Stimulated activated CD4-positive, alpha-beta T cell treated with anti-CD3 and anti-CD28 coated beads, Interleukin-1b, Interleukin-23, amount 100 ng/mL, for 24 hours (primary cell): ENCODE data around the gene ZNF280A.
"Not testable (repeated sequence)": the region's sequence is repeated elsewhere in the genome, so short reads cannot be mapped to it uniquely, and the experiment has no call there.

Experiments
- DNase-seq, 4 experiments: peaks; one replicate each; pipeline ENCODE4 v3.0.0-alpha.2; 2020; ENCODE audit warnings: low read depth in 4 of 4, low spot score in 1 of 4

The ZNF280A gene

GRCh38 chr22:22513619-22514018 is 6.5 kb downstream of the ZNF280A start:
- no peak for DNase-seq

- no peak for DNase-seq
Measured at GRCh38 chr22:22512951-22513350, 7.1 kb downstream of the ZNF280A start.

- not testable (repeated sequence) for DNase-seq
Measured at GRCh38 chr22:22510833-22511232, 9.2 kb downstream of the ZNF280A start.

GRCh38 chr22:22509912-22510311 is 10.2 kb downstream of the ZNF280A start:
- not testable (repeated sequence) for DNase-seq

GRCh38 chr22:22508274-22509176 is 11.5 kb downstream of the ZNF280A start, which contains the start of gene ZNF280B:
TSS of gene ZNF280B (minus strand) at chr22:22508742. CDS start at chr22:22489398, 19,344 bp downstream.
- DNase-seq, result peak; percentile 54 to 75 (median 68)

GRCh38 chr22:22507743-22508273 is 12.3 kb downstream of the ZNF280A start:
- no peak for DNase-seq

GRCh38 chr22:22506736-22507135 is 13.3 kb downstream of the ZNF280A start:
- no peak for DNase-seq

GRCh38 chr22:22498267-22498666 is 21.8 kb downstream of the ZNF280A start:
- DNase-seq, result no peak

GRCh38 chr22:22491589-22491988 is 28.5 kb downstream of the ZNF280A start:
- not testable (repeated sequence) for DNase-seq

GRCh38 chr22:22488736-22489135 is 31.3 kb downstream of the ZNF280A start:
- DNase-seq, result no peak

GRCh38 chr22:22487869-22488597 is 32.0 kb downstream of the ZNF280A start:
- DNase-seq, result no peak

GRCh38 chr22:22487059-22487458 is 33.0 kb downstream of the ZNF280A start:
- DNase-seq, result no peak

GRCh38 chr22:22486132-22486899 is 33.8 kb downstream of the ZNF280A start:
- DNase-seq, result no peak

- DNase-seq, result no peak
Measured at GRCh38 chr22:22485524-22485923, 34.5 kb downstream of the ZNF280A start.

- DNase-seq, result no peak
Measured at GRCh38 chr22:22484023-22484422, 36.0 kb downstream of the ZNF280A start.

- no peak for DNase-seq
Measured at GRCh38 chr22:22480940-22481339, 39.1 kb downstream of the ZNF280A start.

- DNase-seq, result no peak
Measured at GRCh38 chr22:22479999-22480532, 40.0 kb downstream of the ZNF280A start.

- no peak for DNase-seq
Measured at GRCh38 chr22:22479116-22479515, 41.0 kb downstream of the ZNF280A start.

GRCh38 chr22:22478470-22478869 is 41.6 kb downstream of the ZNF280A start:
- no peak for DNase-seq

- no peak for DNase-seq
Measured at GRCh38 chr22:22474733-22475132, 45.3 kb downstream of the ZNF280A start.

- DNase-seq, result not testable (repeated sequence)
Measured at GRCh38 chr22:22471104-22471503, 49.0 kb downstream of the ZNF280A start.
